IPS DF 6.9 (cell line): Measurements from ENCODE around the gene RASSF7.

ENCODE experiments used
- DNase-seq: peaks from one replicate; pipeline ENCODE4 v3.0.0-alpha.2; 2013; ENCODE audit warnings: low read depth, low spot score
- H3K27ac ChIP-seq: one replicate; pipeline ENCODE4 v1.5.1; 2013; ENCODE audit warnings: low read length, control low read depth
- H3K27me3 ChIP-seq: 2 replicates; pipeline ENCODE4 v1.6.1; 2013; ENCODE audit warnings: mild to moderate bottlenecking, low read length; ENCODE audit not compliant: control insufficient read depth, insufficient read depth
- H3K36me3 ChIP-seq: 2 replicates; pipeline ENCODE4 v1.6.1; 2013; ENCODE audit warnings: low read length; ENCODE audit not compliant: control insufficient read depth, insufficient read depth
- H3K4me1 ChIP-seq: 2 replicates; pipeline ENCODE4 v1.6.1; 2013; ENCODE audit warnings: low read length; ENCODE audit not compliant: control insufficient read depth, insufficient read depth
- H3K4me3 ChIP-seq: 2 replicates; pipeline ENCODE4 v1.5.1; 2013; ENCODE audit warnings: mild to moderate bottlenecking, low read length
- H3K9me3 ChIP-seq: 2 replicates; pipeline ENCODE4 v1.6.1; 2013; ENCODE audit warnings: low read length, inconsistent platforms; ENCODE audit not compliant: control insufficient read depth, insufficient read depth
- WGBS: extraction: QIAGEN DNeasy Blood & Tissue Kit; methylation state at CpG from one replicate; pipeline ENCODE4 v1.1.7; 2013; ENCODE audit warnings: mixed read lengths, missing lambda C conversion rate; ENCODE audit not compliant: insufficient read length, insufficient coverage; 5-methylcytosine and 5-hydroxymethylcytosine counted together

Gene RASSF7

DNA sequence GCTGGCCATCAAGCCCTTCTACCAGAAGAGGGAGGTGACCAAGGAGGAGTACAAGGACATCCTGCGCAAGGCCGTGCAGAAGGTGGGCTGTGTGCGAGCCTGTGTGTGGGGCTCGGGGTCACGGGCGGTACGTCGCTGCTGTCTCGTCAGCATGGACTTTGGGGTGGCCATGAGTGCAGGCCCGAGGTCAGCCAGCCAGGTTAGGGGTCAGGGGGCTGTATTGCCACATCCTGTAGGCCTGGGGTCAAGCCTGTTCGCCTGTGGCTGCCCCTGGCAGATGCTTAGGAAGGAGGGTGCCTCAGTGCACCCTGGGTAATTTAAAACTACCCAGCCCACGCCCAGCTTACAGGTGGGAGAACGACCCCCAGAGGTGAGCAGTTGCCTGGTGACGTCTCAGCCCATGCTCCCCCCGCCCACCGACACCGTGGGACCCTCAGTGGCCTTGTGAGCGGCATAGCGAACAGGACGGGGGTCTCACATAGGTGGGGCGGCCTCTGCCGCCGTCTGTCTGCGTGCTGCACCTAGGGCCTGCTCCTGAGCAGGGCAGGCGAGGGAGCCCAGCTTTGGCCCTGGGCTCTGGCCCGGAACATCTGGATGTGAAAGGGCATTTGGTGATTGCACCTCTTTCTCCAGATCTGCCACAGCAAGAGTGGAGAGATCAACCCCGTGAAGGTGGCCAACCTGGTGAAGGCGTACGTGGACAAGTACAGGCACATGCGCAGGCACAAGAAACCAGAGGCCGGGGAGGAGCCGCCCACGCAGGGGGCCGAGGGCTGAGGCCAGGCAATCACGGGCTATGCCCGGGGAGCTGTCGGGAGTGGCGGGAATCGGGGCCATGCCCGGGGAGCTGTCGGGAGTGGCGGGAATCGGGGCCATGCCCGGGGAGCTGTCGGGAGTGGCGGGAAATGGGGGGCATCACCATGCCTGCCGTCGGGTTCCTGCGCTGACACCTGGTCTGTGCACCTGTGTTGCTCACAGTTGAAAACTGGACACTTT, 50.5 kb downstream of the RASSF7 start:
- no peak for DNase-seq
- WGBS: no CpG with 5 or more reads among the region's 49 CpGs
- peaks cover 56% of the 10 kb centered on the region for H3K36me3 ChIP-seq

GRCh38 chr11:612201-612960, 51.6 kb downstream of the RASSF7 start:
- Histone ChIP-seq H3K9me3 (no peaks in the 10 kb centered on the region), H3K27ac (no peak overlapping the region), H3K36me3 (peaks cover 46% of the 10 kb centered on the region), H3K4me3 (no peak overlapping the region), H3K27me3 (no peaks in the 10 kb centered on the region), H3K4me1 (peaks cover 3% of the 10 kb centered on the region; the same call in 1 of the 2 replicates)
- DNase-seq: no peak
- WGBS: no CpG with 5 or more reads among the region's 27 CpGs

More for the DNA sequence above, 50.5 kb downstream of the RASSF7 start:
- Histone ChIP-seq H3K9me3 (no peaks in the 10 kb centered on the region), H3K4me1 (peaks cover 3% of the 10 kb centered on the region; the same call in 1 of the 2 replicates), H3K27me3 (no peaks in the 10 kb centered on the region), H3K27ac (no peak overlapping the region), H3K4me3 (no peak overlapping the region)

GRCh38 chr11:612961-613300, 52.2 kb downstream of the RASSF7 start:
- Histone ChIP-seq H3K4me1 (peaks cover 3% of the 10 kb centered on the region; the same call in 1 of the 2 replicates), H3K36me3 (peaks cover 41% of the 10 kb centered on the region), H3K4me3 (no peak overlapping the region), H3K9me3 (no peaks in the 10 kb centered on the region), H3K27ac (no peak overlapping the region), H3K27me3 (no peaks in the 10 kb centered on the region)
- no CpG with 5 or more reads among the region's 10 CpGs for WGBS
- DNase-seq: no peak

DNA sequence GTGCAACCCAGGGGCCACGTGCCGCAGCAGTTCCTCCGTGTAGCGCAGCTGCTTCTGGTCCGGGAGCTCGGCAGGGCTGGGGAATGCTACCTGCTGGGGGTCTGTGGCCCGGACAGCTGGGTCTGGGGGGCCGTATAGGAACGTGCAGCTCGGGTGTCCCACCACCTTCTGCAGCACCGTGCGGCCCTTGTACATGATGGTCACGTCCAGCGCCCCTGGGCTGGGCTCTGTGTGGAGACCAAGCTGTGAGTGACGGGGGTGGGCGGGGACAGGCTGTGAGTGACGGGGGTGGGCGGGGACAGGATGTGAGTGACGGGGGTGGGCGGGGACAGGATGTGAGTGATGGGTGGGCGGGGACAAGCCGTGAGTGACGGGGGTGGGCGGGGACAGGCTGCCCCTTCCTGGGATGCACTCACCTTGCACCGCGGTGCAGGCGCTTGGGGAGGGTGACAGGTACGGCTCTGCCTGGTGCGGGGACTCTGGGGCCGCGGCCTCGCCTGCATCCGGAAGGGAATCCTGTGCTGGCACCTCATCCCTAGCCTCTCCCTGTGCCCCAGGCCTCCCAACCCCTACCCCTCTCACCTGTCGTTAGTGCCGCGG, 52.7 kb downstream of the RASSF7 start:
- Histone ChIP-seq H3K9me3 (no peaks in the 10 kb centered on the region), H3K27ac (no peak overlapping the region), H3K27me3 (no peaks in the 10 kb centered on the region), H3K36me3 (peaks cover 35% of the 10 kb centered on the region), H3K4me3 (no peak overlapping the region), H3K4me1 (peaks cover 3% of the 10 kb centered on the region; the same call in 1 of the 2 replicates)
- no CpG with 5 or more reads among the region's 36 CpGs for WGBS
- no peak for DNase-seq
